Uterus (tissue), 2 donors: ENCODE measurements around the gene NFATC1.

ENCODE experiments used
- POLR2A ChIP-seq, 2 donors: fragments of 450-650 bp; IDR thresholded peaks; one replicate each; pipeline ENCODE4 v1.6.1; 2016; ENCODE audit warnings: antibody characterized with exemption in 2 of 2, mild to moderate bottlenecking in 1 of 2, moderate library complexity in 1 of 2
- TF ChIP-seq, protein P1 (sequence below), 4 experiments: fragments of 200-600 bp in 2 of 4; fragments of 450-650 bp in 2 of 4; sonication (generic) in 2 of 4; IDR thresholded peaks; one replicate each; pipeline ENCODE4 v1.5.1; 2016 to 2019; ENCODE audit warnings: antibody characterized with exemption in 4 of 4, mild to moderate bottlenecking in 2 of 4, moderate library complexity in 1 of 4

GRCh38 chr18:79356435-79356834 is 39.3 kb upstream of the NFATC1 start:
- TF ChIP-seq, protein P1, sequence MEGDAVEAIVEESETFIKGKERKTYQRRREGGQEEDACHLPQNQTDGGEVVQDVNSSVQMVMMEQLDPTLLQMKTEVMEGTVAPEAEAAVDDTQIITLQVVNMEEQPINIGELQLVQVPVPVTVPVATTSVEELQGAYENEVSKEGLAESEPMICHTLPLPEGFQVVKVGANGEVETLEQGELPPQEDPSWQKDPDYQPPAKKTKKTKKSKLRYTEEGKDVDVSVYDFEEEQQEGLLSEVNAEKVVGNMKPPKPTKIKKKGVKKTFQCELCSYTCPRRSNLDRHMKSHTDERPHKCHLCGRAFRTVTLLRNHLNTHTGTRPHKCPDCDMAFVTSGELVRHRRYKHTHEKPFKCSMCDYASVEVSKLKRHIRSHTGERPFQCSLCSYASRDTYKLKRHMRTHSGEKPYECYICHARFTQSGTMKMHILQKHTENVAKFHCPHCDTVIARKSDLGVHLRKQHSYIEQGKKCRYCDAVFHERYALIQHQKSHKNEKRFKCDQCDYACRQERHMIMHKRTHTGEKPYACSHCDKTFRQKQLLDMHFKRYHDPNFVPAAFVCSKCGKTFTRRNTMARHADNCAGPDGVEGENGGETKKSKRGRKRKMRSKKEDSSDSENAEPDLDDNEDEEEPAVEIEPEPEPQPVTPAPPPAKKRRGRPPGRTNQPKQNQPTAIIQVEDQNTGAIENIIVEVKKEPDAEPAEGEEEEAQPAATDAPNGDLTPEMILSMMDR (IDR thresholded peaks at IDR 0.05) = no peak
- TF ChIP-seq POLR2A (IDR thresholded peaks at IDR 0.05) = no peak
